Endothelial cell of umbilical vein (primary cell): ENCODE results near the gene AMBP. TPM values are rescaled to one million over a fixed set of nuclear protein-coding genes. Genes with fewer than 3 reads are reported as not detected.

Source experiments
- Bru-seq: library from RNA; stranded (reverse); fragments of 400-500 nt; gene quantifications from one replicate; lab custom pipeline; 2021; lab: Mats Ljungman, UMichigan
- BruChase-seq, 2 experiments: library from RNA; stranded (reverse); fragments of 400-500 nt; gene quantifications; one replicate each; lab custom pipeline; 2021; lab: Mats Ljungman, UMichigan
- BruUV-seq: library from RNA; stranded (reverse); fragments of 400-500 nt; replicated peaks from 2 replicates; lab custom pipeline; 2021; lab: Mats Ljungman, UMichigan
- CTCF ChIA-PET: fragments of 300-600, 350-600 bp; sonication (Branson Sonifier 250); formaldehyde crosslinking; loops from one replicate; lab custom pipeline; 2021; ENCODE audit warnings: antibody characterized with exemption, inconsistent platforms; lab: Charles Lee
- POLR2A ChIA-PET: fragments of 300-600, 350-600 bp; sonication (Branson Sonifier 250); formaldehyde crosslinking; loops from one replicate; lab custom pipeline; 2021; ENCODE audit warnings: antibody characterized with exemption, inconsistent platforms; lab: Charles Lee
- DNase-seq: peaks from one replicate; pipeline ENCODE4 v3.0.0-alpha.2; 2011; ENCODE audit warnings: low read depth, low spot score
- FAIRE-seq: peaks from 2 replicates; lab custom pipeline; 2011; peaks lifted over from hg19 to GRCh38; lab: Jason Lieb, UNC
- H2AFZ ChIP-seq: 2 replicates; pipeline ENCODE4 v1.6.0; 2012; ENCODE audit warnings: low read depth, low read length, control low read depth, inconsistent platforms
- H3K27ac ChIP-seq: 2 replicates; pipeline ENCODE4 v1.5.1; 2011; ENCODE audit warnings: low read depth, mild to moderate bottlenecking, control low read depth, low read length, moderate library complexity; ENCODE audit not compliant: insufficient read depth
- H3K27me3 ChIP-seq, 2 experiments: 2 replicates each; pipeline versions ENCODE4 v1.6.0 to v1.6.1; 2011; ENCODE audit warnings: low read length in 2 of 2, mixed read lengths in 1 of 2; ENCODE audit not compliant: control insufficient read depth in 2 of 2, insufficient read depth in 2 of 2
- H3K36me3 ChIP-seq, 2 experiments: 2 replicates in 1 of 2; 3 replicates in 1 of 2; pipeline ENCODE4 v1.5.1; 2011; ENCODE audit warnings: low read length in 2 of 2, mild to moderate bottlenecking in 1 of 2, moderate library complexity in 1 of 2; ENCODE audit not compliant: control insufficient read depth in 2 of 2, insufficient read depth in 2 of 2; ENCODE audit errors: extremely low read depth in 1 of 2
- H3K4me1 ChIP-seq: 3 replicates; pipeline ENCODE4 v1.5.1; 2011; ENCODE audit warnings: mild to moderate bottlenecking, low read length; ENCODE audit not compliant: control insufficient read depth, insufficient read depth; ENCODE audit errors: extremely low read depth
- H3K4me2 ChIP-seq: 2 replicates; pipeline ENCODE4 v1.6.1; 2011; ENCODE audit warnings: low read length, control low read depth, mixed read lengths; ENCODE audit not compliant: insufficient read depth
- H3K4me3 ChIP-seq, 3 experiments: fragments of 200-600 bp in 1 of 3; sonication (generic), shearing (Covaris generic) in 1 of 3; replicated peaks in 1 of 3; 2 replicates each; pipeline ENCODE4 v1.5.1; 2011 to 2016; ENCODE audit warnings: control low read depth in 3 of 3, low read length in 3 of 3, mild to moderate bottlenecking in 2 of 3, inconsistent platforms in 1 of 3, low read depth in 1 of 3, moderate library complexity in 1 of 3; ENCODE audit not compliant: insufficient read depth in 1 of 3
- H3K79me2 ChIP-seq: 2 replicates; pipeline ENCODE4 v1.6.0; 2012; ENCODE audit warnings: low read length, inconsistent platforms; ENCODE audit not compliant: control insufficient read depth, insufficient read depth
- H3K9ac ChIP-seq: replicated peaks from 2 replicates; pipeline ENCODE3; 2011; ENCODE audit warnings: low read length, control low read depth; ENCODE audit not compliant: insufficient read depth; ENCODE audit errors: extremely low read depth
- H3K9me1 ChIP-seq: replicated peaks from 3 replicates; pipeline ENCODE4 v1.6.0; 2011; ENCODE audit warnings: mild to moderate bottlenecking, low read length; ENCODE audit not compliant: control insufficient read depth, insufficient read depth; ENCODE audit errors: extremely low read depth
- H3K9me3 ChIP-seq: replicated peaks from 2 replicates; pipeline ENCODE4 v1.5.1; 2012; ENCODE audit warnings: low read length, inconsistent platforms; ENCODE audit not compliant: control insufficient read depth, insufficient read depth
- H4K20me1 ChIP-seq: replicated peaks from 2 replicates; pipeline ENCODE3; 2011; ENCODE audit warnings: mild to moderate bottlenecking, low read length; ENCODE audit not compliant: control insufficient read depth, insufficient read depth; ENCODE audit errors: extremely low read depth
- CTCF ChIP-seq, 2 donors: IDR thresholded peaks; 1 replicate in 1 of 2; 2 replicates in 1 of 2; pipeline ENCODE4 v1.5.1; 2011; ENCODE audit warnings: low read length in 2 of 2, mild to moderate bottlenecking in 2 of 2, moderate library complexity in 2 of 2, control low read depth in 1 of 2, inconsistent platforms in 1 of 2, low read depth in 1 of 2; ENCODE audit not compliant: insufficient read depth in 1 of 2; ENCODE audit errors: extremely low read depth in 1 of 2
- EZH2 ChIP-seq: IDR thresholded peaks from 2 replicates; pipeline ENCODE4 v1.6.1; 2012; ENCODE audit warnings: borderline replicate concordance, low read depth, mild to moderate bottlenecking, moderate library complexity, low read length, inconsistent platforms; ENCODE audit not compliant: severe bottlenecking
- FOS ChIP-seq: IDR thresholded peaks from 2 replicates; pipeline ENCODE4 v1.6.1; 2011; ENCODE audit warnings: mild to moderate bottlenecking, low read length, moderate library complexity, borderline replicate concordance; ENCODE audit not compliant: insufficient read depth
- GATA2 ChIP-seq: IDR thresholded peaks from 2 replicates; pipeline ENCODE4 v1.7.0; 2011; ENCODE audit warnings: low read depth, mild to moderate bottlenecking, moderate library complexity, mixed read lengths, low read length; ENCODE audit not compliant: insufficient read length, insufficient read depth
- JUN ChIP-seq: IDR thresholded peaks from 2 replicates; pipeline ENCODE4 v1.6.1; 2011; ENCODE audit warnings: borderline replicate concordance, low read depth; ENCODE audit not compliant: insufficient read length, insufficient read depth
- MAX ChIP-seq: IDR thresholded peaks from 2 replicates; pipeline ENCODE4 v1.6.1; 2011; ENCODE audit not compliant: insufficient read depth, insufficient read length
- MYC ChIP-seq: IDR thresholded peaks from one replicate; pipeline ENCODE4 v1.6.1; 2011; ENCODE audit warnings: mild to moderate bottlenecking, low read depth, low read length
- POLR2A ChIP-seq: IDR thresholded peaks from 2 replicates; pipeline ENCODE4 v1.6.1; 2012; ENCODE audit warnings: low read depth, mild to moderate bottlenecking, control low read depth, low read length
- POLR2AphosphoS5 ChIP-seq: IDR thresholded peaks from 2 replicates; pipeline ENCODE4 v1.6.1; 2012; ENCODE audit warnings: low read depth, mild to moderate bottlenecking, control low read depth, low read length, moderate library complexity; ENCODE audit not compliant: insufficient read depth
- dilution Hi-C: fragments of 300-500 bp; cut with MboI; formaldehyde crosslinking; loops from one replicate; pipeline ENCODE4 v1.15.0; 2019; ENCODE audit warnings: low sequenced_read_pairs; ENCODE audit not compliant: extremely low pct_ligation_motif_present
- intact Hi-C: fragments of 100-400 bp; cut with micrococcal nuclease; formaldehyde crosslinking; loops from one replicate; pipeline ENCODE4 v1.10.0; 2022
- long read RNA-seq: library from polyadenylated mRNA; stranded (forward); transcript quantifications from one replicate; pipeline ENCODE4 v2.0.0, GENCODE V29; 2021
- polyA minus RNA-seq, 3 experiments: library from RNA; depleted of rRNA, polyadenylated mRNA; stranded (reverse); fragments of >200 nt; gene quantifications; 1 replicate in 1 of 3; 2 replicates in 2 of 3; pipeline ENCODE4 v1.2.3, GENCODE V29; 2011
- polyA plus RNA-seq, 4 experiments: library from polyadenylated mRNA; depleted of rRNA in 3 of 4; stranded (reverse) in 3 of 4; unstranded in 1 of 4; fragments of >200 nt; gene quantifications; 2 replicates each; pipeline versions ENCODE4 v1.2.1 to v1.2.3, GENCODE V29; 2011 to 2012; ENCODE audit warnings: missing spikeins in 1 of 4
- total RNA-seq: library from RNA; stranded (reverse); gene quantifications from 2 replicates; pipeline ENCODE4 v1.2.3, GENCODE V29; 2021

AMBP gene
- not detected in 2 replicates for total RNA-seq
- polyA plus RNA-seq, result not detected in 2 replicates
- polyA plus RNA-seq (2011; cell fraction: cytosol; rRNA removed), result 0.04 and 0.06 TPM in 2 replicates
- 0.45 TPM in 1 of 2 replicates, not detected in the other for polyA plus RNA-seq (2011; cell fraction: nucleus; rRNA removed)
- not detected in 2 replicates for polyA plus RNA-seq (2012)
- polyA minus RNA-seq, result 0.70 TPM in 1 of 2 replicates, not detected in the other
- polyA minus RNA-seq (2011; cell fraction: cytosol; rRNA and poly(A)+ RNA removed), result not detected
- polyA minus RNA-seq (2011; cell fraction: nucleus; rRNA and poly(A)+ RNA removed), result not detected in 2 replicates
- Bru-seq, nascent RNA, result not detected
- BruChase-seq, experiment 1, labeled RNA remaining after a 6-hour chase, result not detected
- not detected for BruChase-seq, experiment 2, labeled RNA remaining after a 2-hour chase
- long read RNA-seq, result 0 reads

- Histone ChIP-seq H2AFZ (no peak within 1 kb of the TSS), H3K9me3 (no peaks in the 10 kb centered on the region), H3K27ac (no peak within 1 kb of the TSS), H3K9me1 (no peaks in the 10 kb centered on the region), H3K36me3 (no peaks in the 10 kb centered on the region), H3K4me1 (no peaks in the 10 kb centered on the region), H3K4me2 (no peak within 1 kb of the TSS), H4K20me1 (no peaks in the 10 kb centered on the region), H3K9ac (no peak within 1 kb of the TSS), H3K27me3 (peaks cover 2 to 16% of the 10 kb centered on the region in 2 experiments), H3K79me2 (no peaks in the 10 kb centered on the region), H3K4me3 (no peak within 1 kb of the TSS)
- TF ChIP-seq EZH2 (no peak), POLR2AphosphoS5 (no peak), CTCF (IDR thresholded peaks at IDR 0.05; ENCODE audit: extremely low read depth in 1 of 2, insufficient read depth in 1 of 2, low read depth in 1 of 2, low read length in 2 of 2) (no peak), MAX (no peak), MYC (no peak), FOS (no peak), GATA2 (no peak), JUN (no peak), POLR2A (no peak)
- no peak for DNase-seq
- BruUV-seq, result no TSS peak
- ChIA-PET CTCF (interaction anchor here (0.9 to 3.8 kb wide), 4 partner anchors 94 to 341 kb away, joined by 3 to 15 read pairs (median 4); no protein-coding TSS in a partner anchor), POLR2A (no interaction called here)
- dilution Hi-C loops (loop anchor here (25.0 kb wide), 1 partner anchor 209 kb away; no protein-coding TSS in a partner anchor), intact Hi-C loops (no loop called here)
- no peak for FAIRE-seq
Measured at GRCh38 chr9:114078021-114078780, at the start of gene AMBP. TSS of gene AMBP (minus strand) at chr9:114078300. CDS start at chr9:114078209, 91 bp downstream.
